Tibial nerve (tissue), 4 donors: ENCODE data around the gene GET3. TPM values are rescaled to one million over a fixed set of nuclear protein-coding genes. Genes with fewer than 3 reads are reported as not detected.

Experiments
- DNase-seq, 2 donors: peaks; one replicate each; pipeline ENCODE4 v3.0.0-alpha.2; 2019; ENCODE audit warnings: low spot score in 2 of 2
- H3K27ac ChIP-seq, 4 donors: fragments of 200-600 bp; sonication (generic) in 3 of 4; one replicate each; pipeline ENCODE4 v1.5.1; 2017 to 2019; ENCODE audit warnings: mild to moderate bottlenecking in 1 of 4
- H3K27me3 ChIP-seq, 2 donors: fragments of 200-600 bp; sonication (generic) in 1 of 2; one replicate each; pipeline versions ENCODE4 v1.5.1 to v1.6.0; 2017 to 2019
- H3K36me3 ChIP-seq, 3 donors: fragments of 200-600 bp; sonication (generic); one replicate each; pipeline ENCODE4 v1.5.1; 2018 to 2019
- H3K4me1 ChIP-seq, 4 donors: fragments of 200-600 bp; sonication (generic) in 3 of 4; one replicate each; pipeline ENCODE4 v1.5.1; 2017 to 2019
- H3K4me3 ChIP-seq, 4 donors: fragments of 200-600 bp; sonication (generic) in 3 of 4; one replicate each; pipeline ENCODE4 v1.5.1; 2017 to 2019; ENCODE audit warnings: mild to moderate bottlenecking in 1 of 4, moderate library complexity in 1 of 4
- H3K9me3 ChIP-seq, 4 donors: fragments of 200-600 bp; sonication (generic) in 3 of 4; one replicate each; pipeline ENCODE4 v1.5.1; 2017 to 2019
- EP300 ChIP-seq, 2 donors: sonication (generic); formaldehyde crosslinking; IDR thresholded peaks; one replicate each; pipeline ENCODE4 v1.6.1; 2017; ENCODE audit warnings: antibody characterized with exemption in 2 of 2, mild to moderate bottlenecking in 1 of 2
- POLR2A ChIP-seq, 2 donors: fragments of 450-650 bp; IDR thresholded peaks; one replicate each; pipeline ENCODE4 v1.6.1; 2017; ENCODE audit warnings: antibody characterized with exemption in 2 of 2, mild to moderate bottlenecking in 2 of 2, moderate library complexity in 2 of 2
- WGBS, 2 donors: methylation state at CpG; one replicate each; pipeline ENCODE4 v1.1.5; 2018; 5-methylcytosine and 5-hydroxymethylcytosine counted together
- total RNA-seq, 4 donors: library from RNA; depleted of rRNA; stranded (reverse); fragments of >200 nt; gene quantifications; one replicate each; pipeline ENCODE4 v1.1.0, GENCODE V29; 2016
- TF ChIP-seq, protein P1 (sequence below), 5 experiments: fragments of 200-600 bp in 3 of 5; fragments of 450-650 bp in 2 of 5; sonication (generic) in 3 of 5; IDR thresholded peaks; one replicate each; pipeline ENCODE4 v1.5.1; 2016 to 2019; ENCODE audit warnings: antibody characterized with exemption in 5 of 5, mild to moderate bottlenecking in 3 of 5, moderate library complexity in 2 of 5

The GET3 gene
- total RNA-seq, 4 donors from 2014 or later, result 22.6 to 40.4 (median 36.3) TPM

DNA sequence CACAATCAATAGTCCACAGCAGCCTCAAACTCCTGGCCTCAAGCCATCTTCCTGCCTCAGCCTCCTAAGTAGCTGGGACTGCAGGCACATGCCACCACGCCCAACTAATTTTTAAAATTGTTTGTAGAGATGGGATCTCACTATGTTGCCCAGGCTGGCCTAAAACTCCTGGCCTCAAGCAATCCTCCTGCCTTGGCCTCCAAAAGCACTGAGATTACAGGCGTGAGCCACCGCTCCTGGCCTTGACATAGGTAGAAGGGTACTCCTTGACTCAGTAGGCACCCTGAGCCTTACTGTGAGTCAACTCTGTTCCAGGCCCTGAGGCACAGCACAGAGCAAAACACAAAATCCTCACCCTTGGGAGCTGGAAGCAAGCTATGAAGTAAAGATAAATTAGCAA, 21.4 kb upstream of the GET3 start:
- DNase-seq, result no peak
- 93 to 94% methylated on average over 3 of the region's 3 CpGs for WGBS, 2 donors
- H3K9me3 ChIP-seq, result no peaks in the 10 kb centered on the region
- TF ChIP-seq, protein P1, sequence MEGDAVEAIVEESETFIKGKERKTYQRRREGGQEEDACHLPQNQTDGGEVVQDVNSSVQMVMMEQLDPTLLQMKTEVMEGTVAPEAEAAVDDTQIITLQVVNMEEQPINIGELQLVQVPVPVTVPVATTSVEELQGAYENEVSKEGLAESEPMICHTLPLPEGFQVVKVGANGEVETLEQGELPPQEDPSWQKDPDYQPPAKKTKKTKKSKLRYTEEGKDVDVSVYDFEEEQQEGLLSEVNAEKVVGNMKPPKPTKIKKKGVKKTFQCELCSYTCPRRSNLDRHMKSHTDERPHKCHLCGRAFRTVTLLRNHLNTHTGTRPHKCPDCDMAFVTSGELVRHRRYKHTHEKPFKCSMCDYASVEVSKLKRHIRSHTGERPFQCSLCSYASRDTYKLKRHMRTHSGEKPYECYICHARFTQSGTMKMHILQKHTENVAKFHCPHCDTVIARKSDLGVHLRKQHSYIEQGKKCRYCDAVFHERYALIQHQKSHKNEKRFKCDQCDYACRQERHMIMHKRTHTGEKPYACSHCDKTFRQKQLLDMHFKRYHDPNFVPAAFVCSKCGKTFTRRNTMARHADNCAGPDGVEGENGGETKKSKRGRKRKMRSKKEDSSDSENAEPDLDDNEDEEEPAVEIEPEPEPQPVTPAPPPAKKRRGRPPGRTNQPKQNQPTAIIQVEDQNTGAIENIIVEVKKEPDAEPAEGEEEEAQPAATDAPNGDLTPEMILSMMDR (IDR thresholded peaks at IDR 0.05), result no peak
- TF ChIP-seq POLR2A (IDR thresholded peaks at IDR 0.05) (no peak), EP300 (IDR thresholded peaks at IDR 0.05) (no peak)
- H3K27ac ChIP-seq, result no peak overlapping the region
- H3K27me3 ChIP-seq, result no peaks in the 10 kb centered on the region
- H3K4me3 ChIP-seq, result no peak overlapping the region
- peaks cover 0 to 30% (median 11%) of the 10 kb centered on the region in 4 donors for H3K4me1 ChIP-seq
- peaks cover 8 to 80% (median 29%) of the 10 kb centered on the region in 3 donors for H3K36me3 ChIP-seq

DNA sequence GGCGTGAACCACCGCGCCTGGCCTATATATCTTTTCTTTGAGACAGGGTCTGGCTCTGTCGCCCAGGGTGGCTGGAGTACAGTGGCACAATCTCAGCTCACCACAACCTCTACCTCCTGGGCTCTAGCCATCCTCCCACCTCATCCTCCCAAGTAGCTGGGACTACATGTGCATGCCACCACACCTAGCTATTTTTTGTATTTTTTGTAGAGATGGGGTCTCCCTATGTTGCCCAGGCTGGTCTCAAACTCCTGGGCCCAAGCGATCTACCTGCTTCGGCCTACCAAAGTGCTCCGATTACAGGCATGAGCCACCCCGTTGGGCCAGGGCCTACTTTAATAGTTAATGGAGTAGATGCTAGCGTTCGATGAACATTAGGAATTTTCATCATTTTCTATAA, 17.0 kb upstream of the GET3 start:
- TF ChIP-seq, protein P1 (IDR thresholded peaks at IDR 0.05), result no peak
- TF ChIP-seq EP300 (IDR thresholded peaks at IDR 0.05) (no peak), POLR2A (IDR thresholded peaks at IDR 0.05) (no peak)

DNA sequence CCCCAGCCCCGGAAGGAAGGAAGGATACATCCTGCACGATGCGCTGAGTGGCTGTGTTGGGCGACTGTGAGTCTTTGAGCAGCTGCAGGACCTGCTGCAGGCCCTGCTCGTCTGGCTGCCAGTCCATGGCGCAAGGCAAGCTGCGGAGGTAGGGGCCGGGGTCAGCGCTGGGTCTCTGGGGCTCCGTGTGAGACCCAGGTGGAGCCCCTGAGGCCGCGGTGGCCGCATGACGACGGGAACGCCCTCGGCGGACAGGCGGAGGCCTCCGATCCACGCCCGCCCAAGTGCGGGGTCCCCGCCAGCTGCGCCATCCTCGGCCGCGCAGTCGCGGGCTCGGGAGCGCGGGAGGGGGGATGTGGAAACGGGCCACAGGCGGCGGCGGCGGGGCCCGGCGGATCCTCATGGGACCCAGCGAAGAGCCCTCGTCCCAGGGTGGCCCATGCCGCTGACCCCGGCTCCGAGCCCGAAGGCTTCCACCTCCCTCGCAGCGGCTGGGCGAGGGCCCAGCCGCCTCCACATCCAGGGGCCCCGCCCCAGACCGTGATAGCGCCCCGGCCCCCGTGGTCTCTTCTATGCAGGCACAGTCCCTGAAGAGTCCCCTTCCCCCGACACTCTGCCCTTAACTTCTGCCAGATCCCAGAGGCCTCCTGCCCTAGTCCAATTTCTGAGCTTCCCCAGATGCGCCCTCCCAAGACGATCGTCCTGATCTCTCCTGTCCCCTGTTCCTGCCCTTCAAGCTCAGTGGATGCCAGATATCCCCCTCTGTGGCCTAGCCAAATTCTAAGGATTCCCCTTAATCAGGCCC, 16.2 kb upstream of the GET3 start:
- no peaks in the 10 kb centered on the region for H3K27me3 ChIP-seq
- 3 to 9% methylated on average over 13 to 28 of the region's 59 CpGs for WGBS, 2 donors
- no peaks in the 10 kb centered on the region for H3K9me3 ChIP-seq
- peaks cover 0 to 58% (median 31%) of the 10 kb centered on the region in 4 donors for H3K4me1 ChIP-seq
- H3K4me3 ChIP-seq, result peak overlapping the region; percentile 68 to 93 (median 79)
- H3K27ac ChIP-seq, result peak overlapping the region; percentile 89 to 97 (median 94)
- no peak for TF ChIP-seq POLR2A (IDR thresholded peaks at IDR 0.05)
- TF ChIP-seq EP300 (IDR thresholded peaks at IDR 0.05), result no peak
- TF ChIP-seq, protein P1 (IDR thresholded peaks at IDR 0.05), result no peak
- DNase-seq, result no peak
- peaks cover 0 to 31% (median 0%) of the 10 kb centered on the region in 3 donors for H3K36me3 ChIP-seq

More for the DNA sequence above, 17.0 kb upstream of the GET3 start:
- Histone ChIP-seq H3K27me3 (no peaks in the 10 kb centered on the region), H3K4me1 (peaks cover 0 to 58% (median 31%) of the 10 kb centered on the region in 4 donors), H3K27ac (peak overlapping the region in 3 of 4 donors; percentile 93 to 97 (median 94)), H3K36me3 (peaks cover 3 to 39% (median 4%) of the 10 kb centered on the region in 3 donors), H3K9me3 (no peaks in the 10 kb centered on the region), H3K4me3 (peak overlapping the region in 3 of 4 donors; percentile 68 to 90 (median 68))
- no peak for DNase-seq
- 86 to 87% methylated on average over 10 of the region's 10 CpGs for WGBS, 2 donors

DNA sequence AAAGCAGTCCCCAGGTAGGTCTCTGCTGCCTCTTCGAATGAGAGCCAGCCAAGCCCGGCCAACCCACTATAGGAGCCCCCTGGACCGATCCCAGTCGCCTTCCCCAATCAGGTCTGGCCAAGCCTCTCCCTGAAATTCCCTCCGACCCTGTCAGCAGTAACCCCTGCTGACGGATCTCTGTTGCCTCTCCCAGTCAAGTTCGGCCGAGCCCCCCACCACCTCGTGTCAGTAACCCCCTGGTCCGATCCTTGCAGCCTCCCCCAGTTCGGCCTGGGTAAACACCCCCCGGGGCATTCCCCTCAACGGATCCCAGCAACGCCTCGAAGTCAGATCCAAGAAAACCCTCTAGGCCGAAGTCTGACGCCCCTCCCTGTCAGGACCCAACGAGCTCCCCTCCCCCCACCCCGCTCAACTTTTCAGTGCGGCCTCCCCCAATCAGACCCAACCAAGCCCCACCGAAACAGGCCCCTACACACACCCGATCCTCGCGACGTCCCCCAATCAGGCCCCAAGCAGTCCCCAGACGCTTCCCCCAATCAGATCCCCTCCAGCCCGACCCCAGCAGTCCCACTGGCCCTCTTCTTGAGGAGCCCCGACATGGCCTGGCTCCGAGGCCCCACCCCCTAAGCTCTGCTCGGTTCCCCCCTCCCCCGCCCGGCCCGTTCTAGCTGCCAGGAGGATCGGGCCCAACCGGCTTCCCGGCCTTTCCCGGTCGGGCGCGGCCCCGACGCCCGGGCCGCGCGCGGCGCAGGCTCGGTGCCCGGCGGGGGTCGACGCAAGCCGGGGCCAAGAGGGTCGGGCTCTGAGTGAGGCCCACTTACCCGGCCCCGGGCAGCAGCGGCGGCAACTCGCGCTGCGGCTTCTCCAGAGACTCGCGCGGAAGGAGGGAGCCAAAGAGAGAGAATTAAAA, 15.4 kb upstream of the GET3 start:
- H3K4me1 ChIP-seq, result peaks cover 0 to 58% (median 31%) of the 10 kb centered on the region in 4 donors
- WGBS, 2 donors, result 0 to 1% methylated on average over 20 to 28 of the region's 65 CpGs
- DNase-seq, result no peak
- H3K4me3 ChIP-seq, result peak overlapping the region; percentile 68 to 93 (median 79)
- H3K9me3 ChIP-seq, result no peaks in the 10 kb centered on the region
- H3K27me3 ChIP-seq, result no peaks in the 10 kb centered on the region
- TF ChIP-seq EP300 (IDR thresholded peaks at IDR 0.05) (no peak), POLR2A (IDR thresholded peaks at IDR 0.05) (no peak)
- H3K27ac ChIP-seq, result peak overlapping the region; percentile 89 to 97 (median 94)
- peaks cover 0 to 27% (median 0%) of the 10 kb centered on the region in 3 donors for H3K36me3 ChIP-seq

GRCh38 chr19:12722566-12723380, 14.5 kb upstream of the GET3 start:
- 0 to 1% methylated on average over 31 to 32 of the region's 32 CpGs for WGBS, 2 donors
- peak in 1 of 2 donors; percentile 49 for TF ChIP-seq POLR2A (IDR thresholded peaks at IDR 0.05)
- peak; percentile 43 to 87 for TF ChIP-seq EP300 (IDR thresholded peaks at IDR 0.05)
- TF ChIP-seq, protein P1 (IDR thresholded peaks at IDR 0.05), result no peak

More at GRCh38 chr19:12722566-12723380, 14.5 kb upstream of the GET3 start:
- peak overlapping the region; percentile 89 to 97 (median 94) for H3K27ac ChIP-seq
- H3K4me3 ChIP-seq, result peak overlapping the region; percentile 68 to 93 (median 79)
- H3K9me3 ChIP-seq, result no peaks in the 10 kb centered on the region
- DNase-seq, result peak; percentile 94 to 98
- no peaks in the 10 kb centered on the region for H3K27me3 ChIP-seq
- peaks cover 0 to 27% (median 0%) of the 10 kb centered on the region in 3 donors for H3K36me3 ChIP-seq
- peaks cover 0 to 55% (median 31%) of the 10 kb centered on the region in 4 donors for H3K4me1 ChIP-seq
